GM19025 (cell line): ENCODE measurements around the gene NOL9.
"Not testable (repeated sequence)": the region's sequence is repeated elsewhere in the genome, so short reads cannot be mapped to it uniquely, and the experiment has no call there.

Source experiments
- ATAC-seq: cut with Tn5 transposase; IDR thresholded peaks from one replicate; pipeline ENCODE4 v1.9.1; 2021; ENCODE audit warnings: mild to moderate bottlenecking, low read depth, moderate library complexity; ENCODE audit not compliant: unreplicated experiment

Gene NOL9

GRCh38 chr1:6574818-6575217, 20.5 kb upstream of the NOL9 start:
- no peak for ATAC-seq

- ATAC-seq, result no peak
These were observed 19.8 kb upstream of the NOL9 start for GRCh38 chr1:6574025-6574620.

- no peak for ATAC-seq
These were observed 18.5 kb upstream of the NOL9 start for GRCh38 chr1:6572653-6573383.

GRCh38 chr1:6570987-6571386, 16.7 kb upstream of the NOL9 start:
- ATAC-seq, result no peak

GRCh38 chr1:6570100-6570499, 15.8 kb upstream of the NOL9 start:
- ATAC-seq, result no peak

- ATAC-seq, result no peak
These were observed 14.7 kb upstream of the NOL9 start for GRCh38 chr1:6569033-6569432.

GRCh38 chr1:6560267-6560666, 6.0 kb upstream of the NOL9 start:
- no peak for ATAC-seq

GRCh38 chr1:6559161-6559560, 4.8 kb upstream of the NOL9 start:
- not testable (repeated sequence) for ATAC-seq

- ATAC-seq, result no peak
These were observed 3.3 kb upstream of the NOL9 start for GRCh38 chr1:6557597-6557996.

- ATAC-seq, result no peak
These were observed 830 bp upstream of the NOL9 start, which contains the start of gene TAS1R1 for GRCh38 chr1:6554907-6555778. Gene TAS1R1, plus strand, starts transcription at chr1:6555307. Its CDS starts 67 bp downstream, at chr1:6555374.

- no peak for ATAC-seq
These were observed 7.0 kb downstream of the NOL9 start for GRCh38 chr1:6547301-6547700.

GRCh38 chr1:6546326-6546725, 8.0 kb downstream of the NOL9 start:
- no peak for ATAC-seq

GRCh38 chr1:6545276-6546112, 8.8 kb downstream of the NOL9 start:
- ATAC-seq, result no peak

- ATAC-seq, result no peak
These were observed 9.5 kb downstream of the NOL9 start for GRCh38 chr1:6544831-6545230.

- no peak for ATAC-seq
These were observed 15.4 kb downstream of the NOL9 start for GRCh38 chr1:6538956-6539355.

GRCh38 chr1:6536291-6536690, 18.0 kb downstream of the NOL9 start:
- no peak for ATAC-seq

GRCh38 chr1:6535214-6535613, 19.1 kb downstream of the NOL9 start:
- no peak for ATAC-seq

- no peak for ATAC-seq
These were observed 20.0 kb downstream of the NOL9 start for GRCh38 chr1:6534248-6534822.

GRCh38 chr1:6531996-6532395, 22.3 kb downstream of the NOL9 start:
- no peak for ATAC-seq

GRCh38 chr1:6530504-6531160, 23.7 kb downstream of the NOL9 start:
- no peak for ATAC-seq
